GM21526 (cell line): ENCODE measurements around the gene TACC3.
A peak's percentile ranks its signal among the peaks of the same experiment; 100 is the strongest.

ENCODE experiments used
- ATAC-seq: cut with Tn5 transposase; IDR thresholded peaks from one replicate; pipeline ENCODE4 v1.9.1; 2021; ENCODE audit warnings: moderate library complexity; ENCODE audit not compliant: unreplicated experiment, low FRiP score

The TACC3 gene

GRCh38 chr4:1721003-1721665 is at the start of gene TACC3, which contains the start of gene TMEM129:
Gene TACC3, plus strand, starts transcription at chr4:1721521. Its CDS starts 1,901 bp downstream, at chr4:1723422.
Gene TMEM129, minus strand, starts transcription at chr4:1721323. Its CDS starts 486 bp downstream, at chr4:1720837.
- peak; percentile 64 for ATAC-seq

GRCh38 chr4:1673671-1674070 is 47.6 kb upstream of the TACC3 start:
- no peak for ATAC-seq

- no peak for ATAC-seq
Observed at GRCh38 chr4:1674682-1675081, 46.6 kb upstream of the TACC3 start.

- no peak for ATAC-seq
Observed at GRCh38 chr4:1675136-1675801, 46.1 kb upstream of the TACC3 start.

GRCh38 chr4:1675802-1676137 is 45.6 kb upstream of the TACC3 start:
- ATAC-seq: no peak

GRCh38 chr4:1676605-1677525 is 44.5 kb upstream of the TACC3 start:
- no peak for ATAC-seq

GRCh38 chr4:1678244-1678643 is 43.1 kb upstream of the TACC3 start:
- ATAC-seq: no peak

- ATAC-seq: no peak
Observed at GRCh38 chr4:1682860-1683259, 38.5 kb upstream of the TACC3 start.

- no peak for ATAC-seq
Observed at GRCh38 chr4:1683261-1683735, 38.0 kb upstream of the TACC3 start.

- peak; percentile 77 for ATAC-seq
Observed at GRCh38 chr4:1683736-1684505, 37.4 kb upstream of the TACC3 start, which contains the start of gene FAM53A. Gene FAM53A, minus strand, starts transcription at chr4:1684313. Its CDS starts 15,572 bp downstream, at chr4:1668741.

GRCh38 chr4:1684506-1685234 is 36.7 kb upstream of the TACC3 start:
- ATAC-seq: peak; percentile 14

- ATAC-seq: no peak
Observed at GRCh38 chr4:1685235-1686150, 35.8 kb upstream of the TACC3 start.

- ATAC-seq: no peak
Observed at GRCh38 chr4:1686440-1687036, 34.8 kb upstream of the TACC3 start.

GRCh38 chr4:1690698-1691097 is 30.6 kb upstream of the TACC3 start:
- ATAC-seq: no peak

- no peak for ATAC-seq
Observed at GRCh38 chr4:1691737-1692373, 29.5 kb upstream of the TACC3 start.

- no peak for ATAC-seq
Observed at GRCh38 chr4:1693131-1693896, 28.0 kb upstream of the TACC3 start.

GRCh38 chr4:1695913-1696312 is 25.4 kb upstream of the TACC3 start:
- no peak for ATAC-seq
